Calu3 (cell line): ENCODE measurements around the gene POU4F3. TPM values are rescaled to one million over a fixed set of nuclear protein-coding genes. Genes with fewer than 3 reads are reported as not detected.
"Not testable (repeated sequence)": the region's sequence is repeated elsewhere in the genome, so short reads cannot be mapped to it uniquely, and the experiment has no call there.

Experiments
- BruUV-seq: library from RNA; stranded (reverse); fragments of 400-500 nt; replicated peaks from 2 replicates; lab custom pipeline; 2021; lab: Mats Ljungman, UMichigan
- CTCF ChIA-PET: fragments of 300-600 bp; sonication (Branson Sonifier 250); formaldehyde crosslinking; loops from one replicate; lab custom pipeline; 2022; ENCODE audit warnings: antibody characterized with exemption; lab: Charles Lee
- DNase-seq: peaks from one replicate; pipeline ENCODE4 v3.0.0; 2022
- H3K27ac Mint-ChIP-seq: one replicate; pipeline ENCODE4 v1.8.0; 2022; ENCODE audit warnings: mixed read lengths; ENCODE audit not compliant: unreplicated experiment
- H3K27me3 Mint-ChIP-seq: one replicate; pipeline ENCODE4 v1.8.0; 2022; ENCODE audit warnings: mixed read lengths; ENCODE audit not compliant: unreplicated experiment
- H3K36me3 Mint-ChIP-seq: one replicate; pipeline ENCODE4 v1.8.0; 2022; ENCODE audit warnings: mild to moderate bottlenecking, moderate library complexity, mixed read lengths; ENCODE audit not compliant: insufficient read depth, unreplicated experiment
- H3K4me1 Mint-ChIP-seq: one replicate; pipeline ENCODE4 v1.8.0; 2022; ENCODE audit warnings: mild to moderate bottlenecking, low read depth, mixed read lengths; ENCODE audit not compliant: unreplicated experiment
- H3K4me3 Mint-ChIP-seq: one replicate; pipeline ENCODE4 v1.8.0; 2022; ENCODE audit warnings: mild to moderate bottlenecking, low read depth, moderate library complexity, mixed read lengths; ENCODE audit not compliant: unreplicated experiment
- H3K9me3 Mint-ChIP-seq: one replicate; pipeline ENCODE4 v1.8.0; 2022; ENCODE audit warnings: low read depth, mixed read lengths; ENCODE audit not compliant: unreplicated experiment
- CTCF ChIP-seq: fragments of 200-600 bp; IDR thresholded peaks from one replicate; pipeline ENCODE4 v1.8.0; 2022; ENCODE audit warnings: antibody characterized with exemption; ENCODE audit not compliant: unreplicated experiment
- intact Hi-C: fragments of 100-400 bp; cut with micrococcal nuclease; formaldehyde crosslinking; loops from one replicate; pipeline ENCODE4 v1.10.0; 2022; ENCODE audit not compliant: unreplicated experiment
- total RNA-seq: library from RNA; stranded (reverse); gene quantifications from 2 replicates; pipeline ENCODE4 v1.2.3, GENCODE V29; 2022

Gene POU4F3
- total RNA-seq, 1 experiment from 2014 or later: 0.19 TPM

DNA sequence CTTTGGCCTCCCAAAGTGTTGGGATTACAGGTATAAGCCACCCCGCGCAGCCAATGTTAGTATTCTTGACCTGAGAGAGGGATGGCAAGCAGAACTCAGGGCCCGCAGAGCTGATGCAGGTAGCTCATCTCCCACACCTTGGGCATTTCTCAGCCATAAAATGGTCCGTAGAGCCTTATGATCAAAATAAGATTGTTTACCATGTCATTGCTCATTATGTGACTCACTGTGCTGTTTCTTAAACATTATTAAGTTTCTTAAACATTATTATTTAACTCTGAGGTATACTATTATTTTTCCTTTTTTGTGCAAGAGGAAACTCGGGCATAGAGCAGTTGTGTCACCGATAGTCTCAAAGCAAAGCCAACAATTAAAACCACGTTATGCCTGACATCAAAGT lies 42.4 kb upstream of the POU4F3 start:
- H3K9me3 Mint-ChIP-seq: no peaks in the 10 kb centered on the region
- intact Hi-C loops: no loop called here

DNA sequence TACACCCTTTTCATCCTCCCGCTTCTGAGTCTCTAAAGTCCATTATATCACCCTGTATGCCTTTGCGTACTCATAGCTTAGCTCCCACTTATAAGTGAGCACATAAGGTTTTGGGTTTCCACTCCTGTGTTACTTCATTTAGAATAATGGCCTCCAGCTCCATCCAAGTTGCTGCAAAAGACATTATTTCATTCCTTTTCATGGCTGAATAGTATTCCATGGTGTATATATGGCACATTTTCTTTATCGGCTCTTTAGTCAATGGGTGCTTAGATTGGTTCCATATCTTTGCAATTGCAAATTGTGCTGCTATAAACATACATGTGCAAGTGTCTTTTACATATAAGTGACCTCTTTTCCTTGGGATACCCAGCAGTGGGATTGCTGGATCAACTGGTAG lies 39.7 kb upstream of the POU4F3 start:
- H3K36me3 Mint-ChIP-seq, H3K27me3 Mint-ChIP-seq, H3K4me3 Mint-ChIP-seq, H3K9me3 Mint-ChIP-seq, DNase-seq, H3K4me1 Mint-ChIP-seq, H3K27ac Mint-ChIP-seq, intact Hi-C loops, BruUV-seq: not testable (repeated sequence)
- CTCF ChIA-PET: interaction anchor here (0.6 kb wide), 1 partner anchor 540 kb away, joined by 3 read pairs; no protein-coding TSS in a partner anchor

More for the DNA sequence above, 42.4 kb upstream of the POU4F3 start:
- no peak for DNase-seq
- no peak overlapping the region for H3K27ac Mint-ChIP-seq
- H3K36me3 Mint-ChIP-seq: no peaks in the 10 kb centered on the region
- BruUV-seq: no TSS peak
- H3K4me1 Mint-ChIP-seq: no peaks in the 10 kb centered on the region
- CTCF ChIA-PET: interaction anchor here (0.7 kb wide), 1 partner anchor 122 kb away, joined by 3 read pairs; no protein-coding TSS in a partner anchor
- TF ChIP-seq CTCF: no peak
- no peaks in the 10 kb centered on the region for H3K27me3 Mint-ChIP-seq
- H3K4me3 Mint-ChIP-seq: no peak overlapping the region

GRCh38 chr5:146301626-146302025 lies 37.0 kb upstream of the POU4F3 start:
- Mint-ChIP-seq H3K27ac (no peak overlapping the region), H3K4me3 (no peak overlapping the region), H3K36me3 (no peaks in the 10 kb centered on the region), H3K4me1 (no peaks in the 10 kb centered on the region), H3K9me3 (no peaks in the 10 kb centered on the region), H3K27me3 (no peaks in the 10 kb centered on the region)
- intact Hi-C loops: no loop called here
- CTCF ChIA-PET: interaction anchor here (1.7 kb wide), 1 partner anchor 94 kb away, joined by 3 read pairs; no protein-coding TSS in a partner anchor
- no peak for TF ChIP-seq CTCF
- DNase-seq: no peak
- BruUV-seq: no TSS peak

- DNase-seq: no peak
- TF ChIP-seq CTCF: no peak
- BruUV-seq: no TSS peak
- CTCF ChIA-PET: interaction anchor here (1.7 kb wide), 1 partner anchor 93 kb away, joined by 3 read pairs; no protein-coding TSS in a partner anchor
- no peak overlapping the region for H3K27ac Mint-ChIP-seq
- no peaks in the 10 kb centered on the region for H3K36me3 Mint-ChIP-seq
- H3K9me3 Mint-ChIP-seq: no peaks in the 10 kb centered on the region
- no peaks in the 10 kb centered on the region for H3K4me1 Mint-ChIP-seq
- intact Hi-C loops: no loop called here
- H3K4me3 Mint-ChIP-seq: no peak overlapping the region
- H3K27me3 Mint-ChIP-seq: no peaks in the 10 kb centered on the region
Measured at GRCh38 chr5:146302406-146302805, 36.2 kb upstream of the POU4F3 start.

DNA sequence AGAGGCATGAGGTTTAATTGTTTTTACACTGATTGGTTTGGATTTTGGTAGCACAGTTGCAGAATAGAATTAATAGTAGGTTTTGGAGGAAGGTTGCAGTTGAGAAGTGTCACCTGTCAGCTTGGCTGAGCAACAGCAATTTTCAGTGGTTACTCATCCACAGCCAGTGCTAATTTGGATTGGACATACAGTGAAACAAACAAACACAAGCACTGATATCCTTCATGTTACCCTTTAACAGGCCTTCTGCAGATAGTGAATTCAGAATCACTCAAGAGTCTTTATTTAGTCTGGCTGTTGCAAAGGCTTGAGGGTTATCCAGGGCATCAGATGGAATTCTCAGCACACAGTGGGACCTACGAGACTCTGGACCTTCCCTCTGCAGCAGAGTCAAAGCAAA lies 31.8 kb upstream of the POU4F3 start:
- CTCF ChIA-PET: no interaction called here
- peaks cover 16% of the 10 kb centered on the region for H3K27me3 Mint-ChIP-seq
- H3K36me3 Mint-ChIP-seq: no peaks in the 10 kb centered on the region
- H3K27ac Mint-ChIP-seq: no peak overlapping the region
- H3K4me3 Mint-ChIP-seq: no peak overlapping the region
- no peaks in the 10 kb centered on the region for H3K4me1 Mint-ChIP-seq
- BruUV-seq: no TSS peak
- no peaks in the 10 kb centered on the region for H3K9me3 Mint-ChIP-seq
- intact Hi-C loops: no loop called here
- no peak for DNase-seq
- TF ChIP-seq CTCF: no peak
